ENCODE measurements around the gene AGPAT4.
"Not testable (repeated sequence)": the region's sequence is repeated elsewhere in the genome, so short reads cannot be mapped to it uniquely, and the experiment has no call there.

Gene AGPAT4

DNA sequence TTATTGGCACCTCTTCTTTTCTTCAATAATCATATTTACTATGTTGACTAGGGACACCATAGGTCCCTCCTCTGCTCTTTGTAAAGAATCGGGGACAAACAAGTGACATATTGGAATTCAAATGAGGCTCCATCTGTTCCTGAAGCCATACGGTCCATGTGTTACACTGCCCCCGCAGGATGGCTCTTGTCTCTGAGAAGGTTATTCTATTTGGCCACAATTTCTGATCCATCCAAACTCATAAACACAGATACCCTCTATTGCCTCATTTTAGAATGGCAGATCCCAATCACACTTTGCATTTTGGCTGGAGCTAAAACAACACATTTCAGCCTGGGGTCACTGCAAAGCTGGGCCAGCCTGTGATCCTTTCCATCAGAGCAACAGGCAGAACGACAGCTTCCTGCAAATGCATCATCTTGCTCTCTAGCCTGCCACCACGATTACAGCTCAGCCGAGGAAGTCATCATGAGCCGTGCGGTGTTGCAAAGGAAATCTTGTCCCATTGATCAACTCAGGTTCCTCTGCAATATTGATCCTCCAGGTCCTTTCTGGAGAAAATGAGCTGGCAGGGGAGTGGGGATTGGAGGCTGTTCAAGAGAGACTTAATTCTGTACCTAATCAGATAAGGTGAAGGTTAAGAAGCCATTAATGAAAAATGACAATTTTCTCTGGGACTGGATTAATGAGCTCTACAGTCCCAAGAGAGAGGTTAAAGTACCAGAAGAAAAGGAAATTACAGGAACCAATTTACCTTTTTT, 73.1 kb downstream of the AGPAT4 start:
- no peak for DNase-seq (ENCODE audit: low read depth)

GRCh38 chr6:161199850-161200249, 74.0 kb downstream of the AGPAT4 start:
- DNase-seq (ENCODE audit: low read depth): no peak

DNA sequence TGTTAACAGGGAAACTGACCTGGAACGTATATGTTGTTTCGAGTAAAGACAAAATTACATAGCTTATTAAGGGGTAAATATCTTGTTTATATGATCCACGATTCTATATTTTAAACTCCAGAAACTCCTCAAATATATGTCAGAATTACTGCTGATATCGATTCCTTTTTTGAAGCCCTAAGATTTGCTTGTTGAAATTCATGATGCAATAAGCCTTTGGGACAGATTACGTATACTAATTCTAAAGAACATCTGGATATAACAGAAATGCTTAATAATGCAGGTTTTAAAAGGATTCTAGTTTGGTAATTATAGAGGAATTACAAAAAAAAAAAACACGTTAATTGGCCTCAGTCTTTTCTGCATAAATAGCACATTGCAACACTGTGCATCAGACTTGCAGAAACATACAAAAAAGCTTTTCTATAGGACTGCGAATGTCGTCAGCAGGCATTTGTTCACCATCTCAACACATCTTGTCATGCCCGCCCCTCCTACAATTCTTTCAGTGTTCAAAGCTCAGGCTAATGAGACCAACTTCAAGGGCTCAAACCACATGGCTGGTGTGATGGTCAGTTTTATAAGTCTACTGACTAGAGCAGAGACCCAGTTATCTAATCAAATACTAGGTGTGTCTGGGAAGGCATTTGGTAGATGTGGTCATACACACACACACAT, 74.9 kb downstream of the AGPAT4 start:
- no peak for DNase-seq (ENCODE audit: low read depth)

DNA sequence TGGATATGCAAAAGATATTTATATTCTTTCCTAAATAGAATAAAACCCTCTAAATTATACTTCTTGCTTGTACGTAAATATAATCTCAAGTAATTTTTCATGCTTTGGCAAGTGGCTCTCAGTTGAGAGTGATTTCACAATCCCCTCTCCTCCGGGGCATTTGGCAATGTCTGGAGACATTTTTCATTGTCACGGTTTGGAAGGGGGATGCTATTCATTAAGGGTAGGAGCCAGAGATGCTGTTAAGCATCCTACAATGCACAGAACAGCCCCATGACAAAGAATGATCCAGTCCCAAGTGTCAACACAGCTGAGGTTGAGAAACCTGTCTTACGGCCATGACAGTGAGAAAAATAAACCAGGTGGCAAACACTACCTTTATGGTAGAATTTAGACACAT, 75.7 kb downstream of the AGPAT4 start:
- no peak for DNase-seq (ENCODE audit: low read depth)

DNA sequence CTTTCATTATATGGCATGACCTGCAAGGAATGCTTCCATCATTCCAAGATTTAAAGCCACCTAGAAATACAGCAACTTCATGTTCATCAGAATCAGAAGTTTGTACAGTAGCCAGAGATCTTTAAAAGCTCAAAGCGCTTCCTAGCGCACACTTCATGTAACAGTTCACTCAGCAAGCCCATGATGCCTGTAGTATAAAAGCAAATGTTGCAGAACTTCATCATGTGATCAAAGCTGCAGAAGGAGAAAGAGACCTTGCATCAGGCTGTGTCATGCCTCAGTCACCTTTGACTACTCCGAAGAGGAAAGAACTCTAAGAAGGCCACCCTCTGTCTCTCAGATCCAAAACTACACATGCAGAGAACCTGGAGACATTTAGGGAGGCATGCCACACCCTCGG, 78.5 kb downstream of the AGPAT4 start:
- no peak for DNase-seq (ENCODE audit: low read depth)

- DNase-seq (ENCODE audit: low read depth): no peak
Observed at GRCh38 chr6:161194374-161194773, 79.5 kb downstream of the AGPAT4 start.

DNA sequence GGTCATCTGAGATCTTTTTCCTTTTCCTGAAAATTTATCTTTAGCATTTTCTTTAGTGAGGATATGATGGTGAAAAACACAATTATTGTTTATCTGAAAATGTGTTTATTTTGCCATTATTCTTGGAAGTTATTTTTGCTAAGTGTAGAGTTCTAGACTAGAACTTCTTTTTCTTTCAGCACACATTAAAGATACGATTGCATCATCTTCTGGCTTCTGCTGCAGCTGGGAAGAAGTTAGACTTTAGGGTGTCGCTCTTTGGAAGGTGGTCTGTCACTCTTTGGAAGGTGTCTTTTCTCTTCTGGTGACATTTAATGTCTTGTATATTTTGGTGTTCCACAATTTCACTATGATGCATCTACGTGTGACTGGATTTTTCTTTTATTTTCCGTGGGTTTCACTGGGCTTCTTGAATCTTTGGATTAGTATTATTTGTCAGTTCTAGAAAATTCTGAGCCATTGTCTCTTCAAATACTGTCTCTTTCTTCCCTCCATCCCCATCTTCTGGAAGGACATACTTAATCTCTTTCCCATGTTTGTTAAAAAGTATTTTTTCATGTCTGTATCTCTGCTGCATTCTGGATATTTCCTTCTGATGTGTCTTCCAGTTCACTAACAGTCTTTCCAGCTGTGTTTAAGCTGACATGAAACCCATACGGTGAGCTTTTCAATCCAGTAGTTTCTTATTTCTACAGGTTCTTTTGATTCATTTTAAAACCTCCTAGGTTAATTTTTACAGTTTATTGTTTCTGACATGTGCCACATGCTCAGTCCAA, 81.0 kb downstream of the AGPAT4 start:
- DNase-seq (ENCODE audit: low read depth): no peak

- no peak for DNase-seq (ENCODE audit: low read depth)
Observed at GRCh38 chr6:161191671-161192070, 82.2 kb downstream of the AGPAT4 start.

GRCh38 chr6:161191007-161191406, 82.9 kb downstream of the AGPAT4 start:
- DNase-seq (ENCODE audit: low read depth): no peak

- no peak for DNase-seq (ENCODE audit: low read depth)
Observed at GRCh38 chr6:161189891-161190290, 84.0 kb downstream of the AGPAT4 start.

- DNase-seq (ENCODE audit: low read depth): no peak
Observed at GRCh38 chr6:161188547-161189465, 85.1 kb downstream of the AGPAT4 start.

- no peak for DNase-seq (ENCODE audit: low read depth)
Observed at GRCh38 chr6:161186173-161186769, 87.6 kb downstream of the AGPAT4 start.

- DNase-seq (ENCODE audit: low read depth): no peak
Observed at GRCh38 chr6:161181121-161181520, 92.7 kb downstream of the AGPAT4 start.

GRCh38 chr6:161178155-161178554, 95.7 kb downstream of the AGPAT4 start:
- DNase-seq (ENCODE audit: low read depth): not testable (repeated sequence)

DNA sequence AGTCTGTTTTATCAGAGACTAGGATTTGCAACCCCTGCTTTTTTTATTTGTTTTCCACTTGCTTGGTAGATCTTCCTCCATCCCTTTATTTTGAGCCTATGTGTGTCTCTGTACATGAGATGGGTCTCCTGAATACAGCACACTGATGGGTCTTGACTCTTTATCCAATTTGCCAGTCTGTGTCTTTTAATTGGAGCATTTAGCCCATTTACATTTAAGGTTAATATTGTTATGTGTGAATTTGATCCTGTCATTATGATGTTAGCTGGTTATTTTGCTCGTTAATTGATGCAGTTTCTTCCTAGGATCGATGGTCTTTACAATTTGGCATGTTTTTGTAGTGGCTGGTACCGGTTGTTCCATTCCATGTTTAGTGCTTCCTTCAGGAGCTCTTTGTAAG, 97.4 kb downstream of the AGPAT4 start:
- DNase-seq (ENCODE audit: low read depth): not testable (repeated sequence)

GRCh38 chr6:161172769-161173168, 101.1 kb downstream of the AGPAT4 start:
- DNase-seq (ENCODE audit: low read depth): not testable (repeated sequence)

GRCh38 chr6:161171207-161171606, 102.7 kb downstream of the AGPAT4 start:
- no peak for DNase-seq (ENCODE audit: low read depth)

GRCh38 chr6:161169696-161170095, 104.2 kb downstream of the AGPAT4 start:
- no peak for DNase-seq (ENCODE audit: low read depth)

GRCh38 chr6:161169035-161169434, 104.8 kb downstream of the AGPAT4 start:
- DNase-seq (ENCODE audit: low read depth): no peak

DNA sequence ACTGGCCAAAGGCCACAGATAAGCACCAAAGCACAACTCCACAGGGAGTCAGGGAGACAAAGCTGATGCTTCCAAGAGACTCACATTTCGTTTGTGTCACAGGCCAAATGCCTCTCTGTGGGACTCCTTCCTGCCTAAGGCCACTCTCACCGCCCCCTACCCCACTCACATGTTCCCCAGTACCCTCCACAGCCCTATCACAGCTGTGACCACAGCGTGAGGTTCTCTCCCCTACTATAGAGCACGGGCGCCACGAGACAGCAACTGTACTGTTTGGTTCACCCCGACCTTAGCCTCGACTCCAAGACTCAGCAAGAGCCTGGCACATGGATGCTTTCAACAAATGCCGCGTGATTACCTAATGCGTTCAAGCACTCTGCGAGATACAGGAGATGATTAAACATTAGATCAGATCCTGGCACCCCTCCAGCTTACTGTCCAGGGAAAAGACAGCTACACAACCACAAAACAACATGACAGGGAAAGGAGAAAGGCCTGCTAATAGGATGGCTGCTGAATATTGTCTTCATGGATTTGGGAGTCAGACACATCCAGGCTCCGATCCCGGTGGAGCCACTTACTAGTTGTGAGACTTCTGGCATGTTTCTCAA, 105.5 kb downstream of the AGPAT4 start:
- no peak for DNase-seq (ENCODE audit: low read depth)

- DNase-seq (ENCODE audit: low read depth): no peak
Observed at GRCh38 chr6:161166677-161167076, 107.2 kb downstream of the AGPAT4 start.
